Upper lobe of right lung (tissue), 1 donor: ENCODE measurements around the gene ASTN2. TPM values are rescaled to one million over a fixed set of nuclear protein-coding genes. Genes with fewer than 3 reads are reported as not detected.

Experiments used
- ATAC-seq: fragments of 200-7000 bp; cut with Tn5 transposase; one replicate; pipeline ENCODE4 v1.9.1; 2020; ENCODE audit warnings: mild to moderate bottlenecking, moderate library complexity
- DNase-seq: peaks from one replicate; pipeline ENCODE4 v3.0.0-alpha.2; 2020
- H3K27ac ChIP-seq: fragments of 200-600 bp; one replicate; pipeline ENCODE4 v1.8.0; 2022
- H3K27me3 ChIP-seq: fragments of 200-600 bp; one replicate; pipeline ENCODE4 v1.8.0; 2022; ENCODE audit warnings: mild to moderate bottlenecking
- H3K36me3 ChIP-seq: fragments of 200-600 bp; one replicate; pipeline ENCODE4 v1.8.0; 2022
- H3K4me1 ChIP-seq: fragments of 200-600 bp; one replicate; pipeline ENCODE4 v1.8.0; 2022
- H3K4me3 ChIP-seq: fragments of 200-600 bp; one replicate; pipeline ENCODE4 v1.8.0; 2022; ENCODE audit warnings: mild to moderate bottlenecking
- H3K9me3 ChIP-seq: fragments of 200-600 bp; one replicate; pipeline ENCODE4 v1.8.0; 2022
- CTCF ChIP-seq: fragments of 200-600 bp; IDR thresholded peaks from one replicate; pipeline ENCODE4 v1.8.0; 2022; ENCODE audit warnings: antibody characterized with exemption
- intact Hi-C: fragments of 100-400 bp; cut with DNase I; formaldehyde crosslinking; loops from one replicate; pipeline ENCODE4 v1.11.0; 2022
- total RNA-seq: library from RNA; stranded (reverse); fragmentation: NEBNext Ultra II Directional; extraction: Animal tissue kit (Norgen Biotek cat#: 25700); gene quantifications from one replicate; pipeline ENCODE4 v1.2.1, GENCODE V29; 2021
- donor health status: DM: no; HTN: yes; CAD: no; lungs with severe emphysema.

ASTN2 gene
- total RNA-seq, 1 donor from 2014 or later = 3.8 TPM

DNA sequence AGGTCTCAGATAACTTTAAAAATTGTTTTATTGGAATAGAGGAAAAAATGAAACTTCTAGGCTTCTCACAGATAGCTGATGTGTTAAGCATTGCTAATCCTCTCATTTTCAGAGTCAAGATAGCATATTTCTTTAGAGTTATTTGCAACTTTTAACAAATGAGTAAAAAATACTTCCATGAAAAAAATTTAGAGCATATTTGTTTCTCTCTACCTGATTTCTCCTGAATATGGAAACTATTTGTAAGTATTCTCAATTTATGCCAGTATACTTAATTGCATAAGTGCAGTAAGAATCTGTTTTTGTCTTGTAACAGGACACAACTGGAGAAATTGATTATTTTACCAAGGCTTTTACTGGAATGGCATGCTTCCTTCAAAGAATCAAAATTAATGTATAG, 731.3 kb downstream of the ASTN2 start:
- no peak for TF ChIP-seq CTCF
- intact Hi-C loops = no loop called here

DNA sequence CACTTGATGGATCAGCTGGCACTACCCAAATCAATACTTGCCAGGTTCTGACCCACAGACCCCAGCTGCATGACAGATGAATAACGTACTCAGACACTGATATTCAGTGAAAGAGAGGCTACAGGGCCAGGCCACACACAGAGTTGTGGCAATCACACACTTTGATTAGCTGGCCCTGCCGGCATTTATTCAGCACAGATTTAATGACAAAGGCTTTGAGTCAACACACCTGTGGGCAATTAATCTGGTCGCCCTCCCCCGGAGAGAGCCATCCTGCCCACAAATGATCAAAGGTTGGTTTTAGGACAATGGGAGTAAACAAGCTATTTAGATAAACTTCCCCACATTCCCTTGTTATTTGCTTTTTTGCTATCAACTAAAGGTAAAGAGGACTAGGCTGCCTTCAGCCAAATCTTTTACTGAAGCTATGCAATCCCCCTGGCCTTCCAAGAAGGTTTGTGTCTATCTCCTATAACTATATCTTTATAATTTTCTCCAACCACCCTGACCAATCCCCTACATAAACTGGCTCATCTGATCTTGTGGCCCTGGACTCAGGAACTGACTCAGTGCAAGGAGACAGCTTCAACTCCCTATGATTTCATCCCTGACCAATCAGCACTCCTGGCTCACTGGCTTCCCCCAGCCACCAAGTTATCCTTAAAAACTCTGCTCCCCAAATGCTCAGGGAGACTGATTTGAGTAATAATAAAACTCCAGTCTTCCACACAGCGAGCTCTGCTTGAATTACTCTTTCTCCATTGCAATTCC, 740.5 kb downstream of the ASTN2 start:
- Histone ChIP-seq H3K36me3 (no peaks in the 10 kb centered on the region), H3K4me1 (no peaks in the 10 kb centered on the region), H3K9me3 (no peaks in the 10 kb centered on the region), H3K27ac (no peak overlapping the region), H3K27me3 (no peaks in the 10 kb centered on the region), H3K4me3 (no peak overlapping the region)
- intact Hi-C loops = no loop called here
- no peak for ATAC-seq
- no peak for TF ChIP-seq CTCF
- no peak for DNase-seq

More for the DNA sequence above, 731.3 kb downstream of the ASTN2 start:
- Histone ChIP-seq H3K4me1 (peaks cover 19% of the 10 kb centered on the region), H3K27ac (no peak overlapping the region), H3K9me3 (no peaks in the 10 kb centered on the region), H3K27me3 (no peaks in the 10 kb centered on the region), H3K4me3 (no peak overlapping the region), H3K36me3 (no peaks in the 10 kb centered on the region)
- no peak for DNase-seq
- no peak for ATAC-seq

- no peaks in the 10 kb centered on the region for H3K27me3 ChIP-seq
- ATAC-seq (no peak), DNase-seq (no peak)
- intact Hi-C loops = no loop called here
- H3K36me3 ChIP-seq = no peaks in the 10 kb centered on the region
- H3K4me3 ChIP-seq = no peak overlapping the region
- H3K9me3 ChIP-seq = no peaks in the 10 kb centered on the region
- no peak for TF ChIP-seq CTCF
- H3K4me1 ChIP-seq = no peaks in the 10 kb centered on the region
- no peak overlapping the region for H3K27ac ChIP-seq
Measured at GRCh38 chr9:116673375-116673774, 741.5 kb downstream of the ASTN2 start.

GRCh38 chr9:116671605-116672004, 743.3 kb downstream of the ASTN2 start:
- no peak overlapping the region for H3K4me3 ChIP-seq
- intact Hi-C loops = no loop called here
- no peaks in the 10 kb centered on the region for H3K36me3 ChIP-seq
- no peak for ATAC-seq
- no peaks in the 10 kb centered on the region for H3K9me3 ChIP-seq
- no peak overlapping the region for H3K27ac ChIP-seq
- TF ChIP-seq CTCF = no peak
- H3K4me1 ChIP-seq = no peaks in the 10 kb centered on the region
- H3K27me3 ChIP-seq = no peaks in the 10 kb centered on the region
- no peak for DNase-seq

DNA sequence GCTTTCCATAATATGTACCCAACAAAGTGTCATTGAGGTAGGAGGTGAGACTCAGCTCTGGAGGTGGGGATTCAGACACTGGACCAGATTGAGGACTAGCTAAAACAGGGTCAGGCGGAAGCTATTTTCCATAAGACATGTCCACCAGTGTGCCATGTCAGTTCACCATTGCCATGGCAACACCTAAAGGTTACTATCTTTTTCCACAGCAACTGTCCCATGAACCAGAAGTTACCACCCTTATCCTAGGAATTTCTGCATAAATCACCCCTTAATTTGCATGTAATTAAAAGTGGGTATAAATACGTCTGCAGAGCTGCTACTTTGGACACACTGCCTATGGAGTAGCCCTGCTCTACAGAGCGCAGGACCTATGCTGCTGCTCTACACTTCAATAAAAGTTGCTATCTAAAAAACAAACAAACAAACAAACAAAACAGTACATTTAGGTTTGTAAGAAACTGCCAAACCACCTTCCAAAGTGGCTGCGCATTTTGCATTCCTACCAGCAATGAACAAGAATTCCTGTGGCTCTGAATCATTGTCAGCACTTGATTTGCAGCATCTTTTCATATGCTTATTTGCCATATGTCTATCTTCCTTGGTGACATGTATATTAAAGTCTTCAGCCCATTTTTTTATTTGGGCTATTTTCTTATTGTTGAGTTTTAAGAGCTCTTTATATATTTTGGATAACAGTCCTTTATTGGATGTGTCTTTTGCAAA, 745.7 kb downstream of the ASTN2 start:
- no peak for ATAC-seq

More for the DNA sequence above, 745.7 kb downstream of the ASTN2 start:
- no peaks in the 10 kb centered on the region for H3K9me3 ChIP-seq
- intact Hi-C loops = no loop called here
- no peaks in the 10 kb centered on the region for H3K27me3 ChIP-seq
- no peak for DNase-seq
- H3K4me1 ChIP-seq = no peaks in the 10 kb centered on the region
- H3K4me3 ChIP-seq = no peak overlapping the region
- no peak for TF ChIP-seq CTCF
- H3K27ac ChIP-seq = no peak overlapping the region
- H3K36me3 ChIP-seq = no peaks in the 10 kb centered on the region
